Neural cell (in vitro differentiated cells): ENCODE results near the gene SHISAL1. TPM values are rescaled to one million over a fixed set of nuclear protein-coding genes. Genes with fewer than 3 reads are reported as not detected.

ENCODE experiments used
- H2AFZ ChIP-seq: fragments of 200-600, 300-800 bp; sonication (generic), shearing (Covaris generic); 2 replicates; pipeline ENCODE4 v1.6.0; 2014; ENCODE audit warnings: low read depth, mild to moderate bottlenecking, antibody characterized with exemption, low read length, moderate library complexity
- H3F3A ChIP-seq: fragments of 200-600 bp; shearing (Covaris generic); 2 replicates; pipeline ENCODE4 v1.6.1; 2016; ENCODE audit warnings: mild to moderate bottlenecking, moderate library complexity, mixed read lengths, antibody characterized with exemption, low read length; ENCODE audit not compliant: insufficient read depth, poor library complexity, severe bottlenecking
- H3K27ac ChIP-seq: fragments of 200-600, 300-800 bp; sonication (generic), shearing (Covaris generic); 2 replicates; pipeline ENCODE4 v1.5.1; 2014; ENCODE audit warnings: mild to moderate bottlenecking, low read length, moderate library complexity
- H3K27me3 ChIP-seq: fragments of 300-800, 200-600 bp; sonication (generic), shearing (Covaris generic); 2 replicates; pipeline ENCODE4 v1.6.0; 2014; ENCODE audit warnings: mild to moderate bottlenecking, low read depth, low read length, moderate library complexity; ENCODE audit not compliant: insufficient read depth
- H3K36me3 ChIP-seq: fragments of 300-800, 200-600 bp; sonication (generic), shearing (Covaris generic); 2 replicates; pipeline ENCODE4 v1.5.1; 2014; ENCODE audit warnings: mild to moderate bottlenecking, antibody characterized with exemption, low read length, moderate library complexity; ENCODE audit not compliant: insufficient read depth
- H3K4me2 ChIP-seq: fragments of 300-800, 200-600 bp; sonication (generic), shearing (Covaris generic); 2 replicates; pipeline ENCODE4 v1.6.0; 2014; ENCODE audit warnings: mild to moderate bottlenecking, low read length
- H3K4me3 ChIP-seq: fragments of 300-800, 200-600 bp; sonication (generic), shearing (Covaris generic); 2 replicates; pipeline ENCODE4 v1.5.1; 2014; ENCODE audit warnings: mild to moderate bottlenecking, low read length, moderate library complexity
- H3K79me2 ChIP-seq: fragments of 200-600 bp; shearing (Covaris generic); replicated peaks from 2 replicates; pipeline ENCODE4 v1.6.0; 2014; ENCODE audit warnings: mild to moderate bottlenecking, low read length, moderate library complexity; ENCODE audit not compliant: insufficient read depth
- H3K9ac ChIP-seq: fragments of 300-800, 200-600 bp; sonication (generic), shearing (Covaris generic); 2 replicates; pipeline ENCODE4 v1.6.1; 2016; ENCODE audit warnings: mild to moderate bottlenecking, low read length, mixed read lengths
- H3K9me2 ChIP-seq: fragments of 200-600 bp; shearing (Covaris generic); 2 replicates; pipeline ENCODE4 v1.6.1; 2016; ENCODE audit warnings: mild to moderate bottlenecking, low read length, mixed read lengths; ENCODE audit not compliant: insufficient read depth
- H3K9me3 ChIP-seq: fragments of 200-600, 300-800 bp; sonication (generic), shearing (Covaris generic); 2 replicates; pipeline ENCODE4 v1.6.1; 2016; ENCODE audit warnings: mild to moderate bottlenecking, mixed run types, low read length, moderate library complexity, mixed read lengths
- H4K20me1 ChIP-seq: fragments of 200-600 bp; shearing (Covaris generic); 2 replicates; pipeline ENCODE4 v1.6.1; 2016; ENCODE audit warnings: mild to moderate bottlenecking, mixed run types; ENCODE audit not compliant: insufficient read depth
- EP300 ChIP-seq: fragments of 450-650 bp; conservative IDR thresholded peaks from 2 replicates; pipeline ENCODE4 v1.6.1; 2014; ENCODE audit warnings: antibody characterized with exemption, mild to moderate bottlenecking, moderate library complexity; ENCODE audit not compliant: poor library complexity, severe bottlenecking
- EZH2 ChIP-seq: fragments of 200-600, 300-800 bp; shearing (Covaris generic), sonication (generic); IDR thresholded peaks from 2 replicates; pipeline ENCODE4 v1.6.1; 2014; ENCODE audit warnings: antibody characterized with exemption, low read length, borderline replicate concordance, mild to moderate bottlenecking; ENCODE audit not compliant: insufficient read depth, poor library complexity, severe bottlenecking
- MXI1 ChIP-seq: fragments of 450-650 bp; conservative IDR thresholded peaks from 2 replicates; pipeline ENCODE4 v1.6.1; 2014; ENCODE audit warnings: antibody characterized with exemption, mild to moderate bottlenecking; ENCODE audit not compliant: poor library complexity, severe bottlenecking
- POLR2AphosphoS5 ChIP-seq: IDR thresholded peaks from 2 replicates; pipeline ENCODE4 v1.6.1; 2012
- RAD21 ChIP-seq: fragments of 450-650 bp; conservative IDR thresholded peaks from 2 replicates; pipeline ENCODE4 v1.6.1; 2014; ENCODE audit warnings: antibody characterized with exemption, mild to moderate bottlenecking, moderate library complexity
- REST ChIP-seq: IDR thresholded peaks from 2 replicates; pipeline ENCODE4 v1.6.1; 2012; ENCODE audit warnings: borderline replicate concordance
- SMC3 ChIP-seq: fragments of 450-650 bp; conservative IDR thresholded peaks from 2 replicates; pipeline ENCODE4 v1.6.1; 2014; ENCODE audit warnings: antibody characterized with exemption, mild to moderate bottlenecking, moderate library complexity; ENCODE audit not compliant: poor library complexity
- TAF1 ChIP-seq: IDR thresholded peaks from 2 replicates; pipeline ENCODE4 v1.6.1; 2012; ENCODE audit warnings: low read depth
- polyA plus RNA-seq: library from polyadenylated mRNA; depleted of rRNA; stranded (reverse); fragments of >200 nt; gene quantifications from 2 replicates; pipeline ENCODE4 v1.2.3, GENCODE V29; 2014
- TF ChIP-seq, protein P1 (sequence below): fragments of 450-650 bp; IDR thresholded peaks from 2 replicates; pipeline ENCODE4 v1.5.1; 2014; ENCODE audit warnings: antibody characterized with exemption, mild to moderate bottlenecking, moderate library complexity; ENCODE audit not compliant: poor library complexity, severe bottlenecking

The SHISAL1 gene
- polyA plus RNA-seq, 1 donor from 2014 or later, result 15.4 TPM

- peaks cover 8% of the 10 kb centered on the region for H3K9me3 ChIP-seq
- TF ChIP-seq REST (no peak), TAF1 (no peak), EP300 (no peak), RAD21 (no peak), EZH2 (no peak), SMC3 (no peak), POLR2AphosphoS5 (no peak), MXI1 (no peak)
- TF ChIP-seq, protein P1, sequence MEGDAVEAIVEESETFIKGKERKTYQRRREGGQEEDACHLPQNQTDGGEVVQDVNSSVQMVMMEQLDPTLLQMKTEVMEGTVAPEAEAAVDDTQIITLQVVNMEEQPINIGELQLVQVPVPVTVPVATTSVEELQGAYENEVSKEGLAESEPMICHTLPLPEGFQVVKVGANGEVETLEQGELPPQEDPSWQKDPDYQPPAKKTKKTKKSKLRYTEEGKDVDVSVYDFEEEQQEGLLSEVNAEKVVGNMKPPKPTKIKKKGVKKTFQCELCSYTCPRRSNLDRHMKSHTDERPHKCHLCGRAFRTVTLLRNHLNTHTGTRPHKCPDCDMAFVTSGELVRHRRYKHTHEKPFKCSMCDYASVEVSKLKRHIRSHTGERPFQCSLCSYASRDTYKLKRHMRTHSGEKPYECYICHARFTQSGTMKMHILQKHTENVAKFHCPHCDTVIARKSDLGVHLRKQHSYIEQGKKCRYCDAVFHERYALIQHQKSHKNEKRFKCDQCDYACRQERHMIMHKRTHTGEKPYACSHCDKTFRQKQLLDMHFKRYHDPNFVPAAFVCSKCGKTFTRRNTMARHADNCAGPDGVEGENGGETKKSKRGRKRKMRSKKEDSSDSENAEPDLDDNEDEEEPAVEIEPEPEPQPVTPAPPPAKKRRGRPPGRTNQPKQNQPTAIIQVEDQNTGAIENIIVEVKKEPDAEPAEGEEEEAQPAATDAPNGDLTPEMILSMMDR, result no peak
- H3K9ac ChIP-seq, result no peak overlapping the region
- no peaks in the 10 kb centered on the region for H3K9me2 ChIP-seq
- no peaks in the 10 kb centered on the region for H3K27me3 ChIP-seq
- H2AFZ ChIP-seq, result no peak overlapping the region
- no peaks in the 10 kb centered on the region for H3F3A ChIP-seq
- H3K79me2 ChIP-seq, result no peaks in the 10 kb centered on the region
- no peak overlapping the region for H3K27ac ChIP-seq
- H3K4me2 ChIP-seq, result no peak overlapping the region
- no peaks in the 10 kb centered on the region for H4K20me1 ChIP-seq
- no peaks in the 10 kb centered on the region for H3K36me3 ChIP-seq
- no peak overlapping the region for H3K4me3 ChIP-seq
These were observed 65.4 kb downstream of the SHISAL1 start for GRCh38 chr22:44247346-44247745.

DNA sequence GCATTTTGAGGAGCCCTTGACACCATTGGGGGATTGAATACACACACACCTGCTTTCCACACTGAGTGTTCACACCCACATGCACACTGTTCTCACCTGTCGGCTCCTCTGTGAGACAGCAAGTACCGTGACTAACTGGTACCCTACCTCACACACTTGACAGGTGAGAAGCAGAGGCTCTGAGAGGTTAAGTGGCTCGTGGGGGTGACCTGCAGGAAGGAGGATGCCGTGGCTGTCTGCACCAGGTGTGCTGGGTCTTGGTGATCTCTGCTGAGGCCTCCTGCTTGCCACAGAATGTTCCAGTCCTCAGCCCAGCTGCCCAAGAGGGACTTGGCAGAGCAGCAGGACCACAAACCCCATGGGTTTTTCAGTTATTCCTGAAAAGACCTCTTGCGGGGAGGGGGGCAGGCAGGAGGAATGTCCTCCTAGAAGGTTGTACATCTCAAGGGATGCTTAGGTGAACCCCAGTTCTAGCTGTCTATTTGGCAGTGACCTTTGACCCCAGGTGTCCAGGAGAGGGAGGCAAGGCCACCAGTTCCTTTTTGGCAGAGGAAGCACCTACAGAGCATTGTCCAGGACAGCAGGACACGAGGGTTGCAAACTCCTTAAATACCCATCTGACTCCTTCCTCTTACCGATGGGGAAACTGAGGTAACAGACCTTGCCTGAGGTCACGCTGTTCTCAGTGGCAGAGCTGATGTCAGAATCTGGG is 66.0 kb downstream of the SHISAL1 start:
- H3K9me3 ChIP-seq, result peaks cover 8% of the 10 kb centered on the region
- H3K9me2 ChIP-seq, result no peaks in the 10 kb centered on the region

More for the DNA sequence above, 66.0 kb downstream of the SHISAL1 start:
- TF ChIP-seq REST, result no peak
- no peak for TF ChIP-seq MXI1
- TF ChIP-seq RAD21, result no peak
- TF ChIP-seq SMC3, result no peak
- no peak for TF ChIP-seq EZH2
- TF ChIP-seq, protein P1, result no peak
- TF ChIP-seq EP300, result no peak
- no peak for TF ChIP-seq POLR2AphosphoS5
- H2AFZ ChIP-seq, result no peak overlapping the region
- no peak overlapping the region for H3K4me2 ChIP-seq
- H3K4me3 ChIP-seq, result no peak overlapping the region
- no peaks in the 10 kb centered on the region for H3K27me3 ChIP-seq
- H3K79me2 ChIP-seq, result no peaks in the 10 kb centered on the region
- no peaks in the 10 kb centered on the region for H4K20me1 ChIP-seq
- H3K27ac ChIP-seq, result no peak overlapping the region
- no peak overlapping the region for H3K9ac ChIP-seq
- H3F3A ChIP-seq, result no peaks in the 10 kb centered on the region
- no peaks in the 10 kb centered on the region for H3K36me3 ChIP-seq
